Endometrial microvascular endothelial cells (primary cell): ENCODE measurements around the gene IGFL1. TPM values are rescaled to one million over a fixed set of nuclear protein-coding genes. Genes with fewer than 3 reads are reported as not detected.
"Not testable (repeated sequence)": the region's sequence is repeated elsewhere in the genome, so short reads cannot be mapped to it uniquely, and the experiment has no call there.

Source experiments
- in situ Hi-C: cut with HindIII; loops from 2 replicates; pipeline ENCODE4 v1.10.0; 2017; ENCODE audit warnings: low sequenced_read_pairs, low pct_unique_long_range_greater_than_20kb; ENCODE audit errors: inconsistent ontology term
- total RNA-seq: library from RNA; depleted of rRNA; stranded (reverse); fragments of >200 nt; gene quantifications from one replicate; pipeline ENCODE4 v1.2.3, GENCODE V29; 2015; ENCODE audit errors: inconsistent ontology term

The IGFL1 gene
- total RNA-seq, 1 donor from 2014 or later: not detected

GRCh38 chr19:46220038-46220615 is 9.4 kb upstream of the IGFL1 start:
- in situ Hi-C loops: no loop called here

DNA sequence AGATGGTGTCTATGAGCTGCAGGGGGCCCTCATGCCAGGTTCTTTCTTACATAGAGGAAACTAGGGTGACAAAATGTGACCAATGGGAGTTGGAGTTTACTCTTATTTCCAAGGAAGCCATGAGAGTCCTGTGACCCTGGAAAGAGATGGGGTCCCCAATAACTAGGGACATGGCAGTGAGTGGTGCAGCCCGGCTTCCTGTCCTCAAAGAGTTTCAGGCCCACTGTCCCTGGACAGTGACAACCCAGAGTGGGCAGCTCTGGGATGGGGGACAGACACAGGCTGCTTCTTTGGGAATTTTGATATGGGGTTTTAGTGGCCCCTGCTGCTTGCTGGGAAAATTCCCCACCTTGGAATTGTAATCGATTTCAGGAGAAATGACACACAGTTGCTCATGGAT is 8.4 kb upstream of the IGFL1 start:
- in situ Hi-C loops: no loop called here

- in situ Hi-C loops: no loop called here
Measured at GRCh38 chr19:46221981-46222610, 7.4 kb upstream of the IGFL1 start.

DNA sequence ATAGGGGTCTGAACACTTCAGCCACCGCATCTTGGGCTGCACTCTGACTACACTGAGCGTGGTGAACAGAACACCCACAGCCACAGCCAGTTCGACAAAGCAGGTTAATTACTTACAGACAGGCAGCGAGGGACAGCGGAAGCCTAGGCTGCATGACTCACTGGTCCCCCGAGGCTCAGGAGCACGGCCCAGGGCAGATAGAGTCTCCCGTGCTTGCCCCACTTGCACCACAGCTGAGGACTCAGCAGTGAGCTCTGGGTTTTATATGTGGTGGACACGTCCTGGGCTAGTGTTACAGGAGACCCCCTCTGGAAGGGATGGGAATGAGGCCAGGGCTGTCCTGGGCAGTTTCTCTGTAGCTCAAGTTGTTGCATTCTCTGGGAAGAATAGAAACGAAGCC is 5.8 kb upstream of the IGFL1 start:
- in situ Hi-C loops: not testable (repeated sequence)

GRCh38 chr19:46224773-46225172 is 4.8 kb upstream of the IGFL1 start:
- in situ Hi-C loops: no loop called here

DNA sequence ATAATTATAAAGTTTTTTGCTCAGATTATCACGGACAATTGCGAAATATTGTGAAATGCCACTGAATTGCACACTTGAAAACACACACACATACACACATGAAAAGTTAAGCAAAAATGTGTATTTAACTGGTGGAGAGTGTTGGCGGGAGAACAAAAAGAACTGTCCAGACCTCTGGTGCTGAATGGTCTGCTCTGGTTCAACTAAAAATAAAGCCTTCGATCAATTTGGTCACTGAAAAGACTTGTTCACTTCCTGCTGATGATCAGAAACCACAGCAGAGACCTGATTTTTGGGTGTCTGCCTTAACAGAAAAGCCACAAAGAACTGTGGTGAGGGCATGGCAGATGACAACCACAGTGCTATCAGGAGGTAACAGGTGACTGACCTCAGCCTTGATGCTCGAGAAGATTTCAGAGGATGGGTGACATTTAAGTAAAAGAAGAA is 4.0 kb upstream of the IGFL1 start:
- in situ Hi-C loops: no loop called here

- in situ Hi-C loops: no loop called here
Measured at GRCh38 chr19:46226438-46226973, 3.0 kb upstream of the IGFL1 start.

GRCh38 chr19:46232029-46232428 is 2.5 kb downstream of the IGFL1 start:
- in situ Hi-C loops: no loop called here

DNA sequence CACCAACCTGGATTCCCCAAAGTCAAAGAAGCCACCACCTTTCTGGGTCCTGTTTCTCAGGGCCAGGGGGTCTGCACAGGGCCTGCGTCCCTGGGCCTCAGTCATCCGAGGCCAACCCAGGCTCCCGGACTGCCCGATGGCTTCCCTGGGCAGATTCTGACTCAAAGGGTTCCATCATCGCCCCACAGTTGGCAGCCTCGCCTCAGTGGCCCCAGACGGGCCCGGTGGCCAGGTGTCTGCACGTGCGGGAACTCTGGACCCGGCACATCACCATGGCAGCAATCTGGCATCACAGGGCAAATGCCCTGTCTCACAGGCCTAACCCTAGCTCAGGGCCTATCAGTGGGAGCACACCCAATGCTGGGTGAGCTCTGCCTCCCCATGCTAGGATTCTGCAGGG is 2.9 kb downstream of the IGFL1 start:
- in situ Hi-C loops: no loop called here

DNA sequence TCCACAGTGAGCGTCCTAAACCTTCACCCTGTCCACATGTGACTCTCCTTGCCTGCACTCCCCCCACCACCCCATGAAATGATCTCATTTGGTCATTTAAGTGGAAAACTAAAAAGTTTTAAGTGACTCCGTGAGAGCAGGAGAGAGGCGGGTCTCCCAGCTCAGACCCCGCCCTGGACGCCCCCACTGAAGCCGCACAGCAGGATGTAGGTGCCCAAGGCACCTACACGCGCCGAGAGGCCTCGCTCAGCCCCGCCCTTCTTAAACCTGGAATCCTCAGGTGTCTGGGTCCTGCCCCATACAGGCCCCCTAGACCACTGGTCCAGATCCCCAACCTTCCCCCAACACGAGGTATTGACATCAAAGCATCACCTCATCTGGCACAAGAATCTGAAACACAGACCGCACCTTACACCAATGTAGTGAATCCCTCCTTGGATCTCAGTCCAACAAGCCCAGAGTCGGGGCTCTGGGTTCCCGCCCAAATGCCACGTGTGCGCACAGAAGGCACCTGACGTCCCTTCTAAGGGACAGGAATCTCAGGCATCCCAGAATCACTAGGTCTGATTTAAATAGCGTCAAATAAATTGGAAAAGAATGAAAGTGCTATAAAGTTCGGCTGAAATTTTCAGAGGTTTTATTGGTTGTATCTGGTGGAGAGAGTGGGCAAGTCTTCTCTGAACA is 3.5 kb downstream of the IGFL1 start:
- in situ Hi-C loops: no loop called here

- in situ Hi-C loops: not testable (repeated sequence)
Measured at GRCh38 chr19:46233871-46234270, 4.3 kb downstream of the IGFL1 start.

- in situ Hi-C loops: not testable (repeated sequence)
Measured at GRCh38 chr19:46238141-46238540, 8.6 kb downstream of the IGFL1 start.

- in situ Hi-C loops: no loop called here
Measured at GRCh38 chr19:46239193-46240024, 9.9 kb downstream of the IGFL1 start.

- in situ Hi-C loops: no loop called here
Measured at GRCh38 chr19:46240693-46241092, 11.2 kb downstream of the IGFL1 start.

GRCh38 chr19:46241626-46242025 is 12.1 kb downstream of the IGFL1 start:
- in situ Hi-C loops: no loop called here

DNA sequence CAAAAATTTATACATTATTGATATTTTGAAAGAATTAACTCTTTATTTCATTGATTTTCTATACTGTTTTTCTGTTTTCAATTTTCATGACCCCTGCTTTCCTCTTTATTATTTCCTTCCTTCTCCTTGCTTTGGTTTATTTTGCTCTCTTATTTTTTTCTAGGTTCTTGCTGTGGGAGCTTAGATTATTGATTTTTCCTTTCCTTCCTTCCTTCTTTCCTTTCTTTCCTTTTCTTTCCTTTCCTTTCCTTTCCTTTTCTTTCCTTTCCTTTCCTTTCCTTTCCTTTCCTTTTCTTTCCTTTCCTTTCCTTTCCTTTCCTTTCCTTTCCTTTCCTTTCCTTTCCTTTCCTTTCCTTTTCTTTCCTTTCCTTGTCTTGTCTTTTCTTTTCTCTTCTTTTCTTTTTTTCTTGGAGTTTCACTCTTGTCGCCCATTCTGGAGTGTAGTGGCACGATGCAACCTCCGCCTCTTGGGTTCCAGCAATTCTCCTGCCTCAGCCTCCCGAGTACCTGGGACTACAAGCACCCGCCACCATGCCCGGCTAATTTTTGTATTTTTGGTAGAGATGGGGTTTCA is 13.6 kb downstream of the IGFL1 start:
- in situ Hi-C loops: not testable (repeated sequence)

- in situ Hi-C loops: no loop called here
Measured at GRCh38 chr19:46250076-46250735, 20.7 kb downstream of the IGFL1 start.

DNA sequence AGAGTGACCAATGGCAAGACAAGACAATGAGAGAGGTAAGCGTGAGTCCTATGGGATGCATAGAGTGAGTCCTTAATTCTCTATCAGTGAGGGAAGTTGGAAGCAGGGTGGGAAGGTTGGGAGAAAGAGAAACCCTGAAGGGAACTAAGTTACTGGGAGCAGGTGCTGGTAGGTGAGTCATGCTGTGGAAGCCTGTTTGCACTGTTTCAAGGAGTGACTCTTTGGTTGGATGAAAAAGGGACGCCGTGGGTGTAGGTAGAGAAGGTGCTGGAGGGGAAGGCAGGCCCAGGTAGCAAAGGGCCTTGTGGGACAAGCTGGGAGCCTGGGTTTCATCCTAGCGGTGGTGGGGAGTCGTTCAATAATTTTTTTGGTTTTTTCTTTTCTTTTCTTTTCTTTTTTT is 21.9 kb downstream of the IGFL1 start:
- in situ Hi-C loops: no loop called here
